Activated CD8-positive, alpha-beta memory T cell treated with anti-CD3 and anti-CD28 coated beads for 48 hours (primary cell): ENCODE results near the gene SAXO1.
"Not testable (repeated sequence)": the region's sequence is repeated elsewhere in the genome, so short reads cannot be mapped to it uniquely, and the experiment has no call there.

Experiments
- DNase-seq, 3 experiments: peaks; one replicate each; pipeline ENCODE4 v3.0.0-alpha.2; 2020; ENCODE audit warnings: low read depth in 2 of 3, low spot score in 2 of 3

SAXO1 gene

GRCh38 chr9:19000133-19000532 lies 32.9 kb downstream of the SAXO1 start:
- no peak for DNase-seq

DNA sequence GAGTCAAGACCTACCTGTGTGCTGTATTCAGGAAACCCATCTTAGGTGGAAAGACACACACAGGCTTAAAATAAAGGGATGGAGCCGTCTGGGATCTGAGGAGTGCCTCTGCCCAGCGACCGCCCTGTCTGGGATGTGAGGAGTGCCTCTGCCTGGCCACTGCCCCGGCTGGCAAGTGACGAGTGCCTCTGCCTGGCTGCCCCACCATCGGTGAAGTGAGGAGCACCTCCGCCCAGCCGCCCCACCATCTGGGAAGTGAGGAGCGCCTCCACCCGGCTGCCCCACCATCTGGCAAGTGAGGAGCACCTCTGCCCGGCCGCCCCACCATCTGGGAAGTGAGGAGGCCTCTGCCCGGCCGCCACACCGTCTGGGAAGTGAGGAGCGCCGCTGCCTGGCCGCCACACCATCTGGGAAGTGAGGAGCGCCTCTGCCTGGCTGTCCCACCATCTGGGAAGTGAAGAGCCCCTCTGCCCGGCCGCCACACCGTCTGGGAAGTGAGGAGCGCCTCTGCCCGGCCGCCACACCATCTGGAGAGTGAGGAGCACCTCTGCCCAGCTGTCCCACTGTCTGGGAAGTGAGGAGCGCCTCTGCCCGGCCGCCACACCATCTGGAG lies 33.7 kb downstream of the SAXO1 start:
- DNase-seq, result no peak

GRCh38 chr9:18997151-18997550 lies 35.9 kb downstream of the SAXO1 start:
- no peak for DNase-seq

DNA sequence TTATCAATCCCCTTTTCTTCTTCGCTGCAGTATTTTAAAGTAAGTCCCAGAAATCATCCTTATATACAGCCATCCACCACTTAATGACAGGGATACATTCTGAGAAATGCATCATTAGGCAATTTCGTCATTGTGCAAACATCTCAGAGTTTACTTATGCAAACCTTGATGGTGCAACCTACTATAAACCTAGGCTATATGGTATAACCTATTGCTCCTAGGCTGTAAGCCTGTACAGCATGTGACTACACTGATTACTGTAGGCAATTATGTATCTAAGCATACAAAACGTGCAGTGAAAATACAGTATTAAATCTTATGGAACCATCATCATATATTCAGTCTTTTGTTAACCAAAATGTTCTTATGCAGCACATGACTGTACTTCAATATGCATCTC lies 36.8 kb downstream of the SAXO1 start:
- no peak for DNase-seq

DNA sequence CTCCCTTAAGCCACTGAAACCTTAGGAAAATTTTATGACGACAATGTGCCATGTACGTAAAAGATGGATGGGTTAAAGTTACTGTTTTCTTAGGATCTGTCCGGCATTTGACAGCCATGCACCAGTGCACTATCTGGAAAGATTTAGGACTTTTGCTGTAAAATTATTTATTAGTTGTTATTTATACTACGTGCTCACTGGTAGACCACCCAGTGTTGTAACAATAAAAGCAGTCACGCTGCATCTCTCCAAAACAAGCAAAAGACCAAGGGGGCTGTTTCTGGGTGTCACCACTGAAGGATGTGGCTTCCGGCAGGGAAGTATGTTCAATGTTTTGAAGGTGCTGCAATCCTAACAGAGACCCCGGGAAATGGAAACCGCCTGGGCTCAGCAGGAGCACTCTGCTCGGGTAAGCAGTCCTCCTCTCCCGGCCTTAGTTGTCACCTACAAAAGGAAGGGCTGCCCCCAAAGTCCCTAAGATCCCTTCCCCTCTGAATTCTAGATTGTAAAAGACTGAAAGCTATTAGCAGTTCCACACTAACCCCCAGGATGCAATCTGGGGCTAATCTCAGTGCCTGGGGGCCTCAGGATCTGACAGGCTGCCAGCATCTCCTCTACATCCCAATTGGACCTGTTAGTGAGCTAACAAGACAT lies 38.6 kb downstream of the SAXO1 start:
- no peak for DNase-seq

- not testable (repeated sequence) for DNase-seq
These were observed 41.8 kb downstream of the SAXO1 start for GRCh38 chr9:18991197-18991596.

GRCh38 chr9:18990494-18990893 lies 42.5 kb downstream of the SAXO1 start:
- DNase-seq, result no peak

- no peak for DNase-seq
These were observed 43.1 kb downstream of the SAXO1 start for GRCh38 chr9:18989865-18990264.

DNA sequence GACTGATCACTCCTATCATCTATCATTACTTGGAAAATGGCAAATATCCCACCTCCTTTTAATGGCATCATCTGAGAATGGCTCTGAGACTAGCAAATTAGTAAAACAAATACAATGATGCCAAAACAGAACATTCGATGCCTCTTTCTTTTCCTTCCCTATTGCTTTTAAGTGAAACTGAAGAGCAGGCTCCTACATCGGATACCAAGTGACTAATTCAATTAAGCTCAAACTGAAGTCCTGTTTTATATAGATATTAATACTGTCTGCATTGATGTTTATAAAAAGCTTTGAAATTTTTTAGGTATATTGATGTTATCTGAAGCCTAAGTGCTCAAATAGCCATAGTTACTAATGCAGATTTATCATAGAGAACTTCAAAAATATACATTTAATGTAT lies 43.9 kb downstream of the SAXO1 start:
- DNase-seq, result no peak

GRCh38 chr9:18988003-18988402 lies 45.0 kb downstream of the SAXO1 start:
- no peak for DNase-seq

GRCh38 chr9:18985996-18986395 lies 47.0 kb downstream of the SAXO1 start:
- no peak for DNase-seq

GRCh38 chr9:18985464-18985951 lies 47.5 kb downstream of the SAXO1 start:
- DNase-seq, result no peak

GRCh38 chr9:18982262-18982620 lies 50.8 kb downstream of the SAXO1 start:
- no peak for DNase-seq

DNA sequence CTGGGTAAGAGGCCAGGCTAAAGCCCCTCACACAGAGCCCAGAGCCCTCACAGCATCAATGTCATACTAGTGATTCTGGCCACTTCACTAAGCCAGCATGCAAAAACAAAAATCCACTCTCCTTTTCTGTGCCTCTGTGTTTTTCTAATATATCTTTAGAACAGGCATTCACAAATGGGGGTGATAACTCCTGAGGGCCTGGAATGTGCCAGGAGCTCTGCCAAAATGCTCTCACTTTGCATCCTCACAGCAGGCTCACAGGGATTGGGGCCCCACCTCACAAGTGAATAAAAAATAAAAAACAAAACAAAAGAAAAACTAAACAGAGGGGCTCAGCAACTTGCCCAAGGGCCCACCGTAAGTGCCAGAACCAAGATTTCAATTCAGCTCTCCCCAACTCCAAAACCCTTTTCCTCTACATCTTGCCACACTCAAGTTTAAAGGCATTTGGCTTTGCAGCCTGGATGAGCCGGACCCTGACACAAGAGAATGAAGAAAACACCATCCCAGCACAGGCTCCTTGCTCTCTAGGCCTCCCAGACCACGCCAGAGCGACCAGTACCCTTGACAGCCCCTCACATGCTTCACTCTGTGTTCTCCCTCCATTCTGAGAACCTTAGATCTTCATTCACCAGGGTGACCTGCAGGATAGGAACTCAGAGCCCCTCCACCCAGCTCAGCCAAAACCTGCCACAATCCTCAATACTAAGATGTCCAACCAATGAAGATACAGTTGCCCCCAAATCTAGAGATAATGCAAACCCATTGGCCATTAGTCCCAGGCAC lies 51.3 kb downstream of the SAXO1 start:
- no peak for DNase-seq

DNA sequence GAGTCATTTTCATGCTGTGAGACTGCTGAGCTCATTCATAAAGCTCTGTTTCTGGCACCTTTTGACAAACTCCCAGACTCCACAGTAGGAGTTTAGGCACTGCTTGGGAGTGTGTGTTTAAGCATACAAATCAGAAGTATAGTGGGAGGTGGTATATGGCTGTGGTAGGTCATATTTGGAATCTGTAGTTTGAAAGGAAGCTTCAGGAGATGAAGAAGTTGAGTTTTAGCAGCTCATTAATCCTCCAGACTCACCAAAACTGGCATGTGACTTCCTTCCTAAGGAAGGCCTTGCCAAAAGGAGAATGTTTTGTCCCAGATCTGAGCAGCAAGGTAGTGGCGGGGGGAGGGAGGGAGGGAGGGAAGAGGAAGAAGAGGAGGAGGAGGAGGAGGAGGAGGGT lies 52.8 kb downstream of the SAXO1 start:
- DNase-seq, result no peak

DNA sequence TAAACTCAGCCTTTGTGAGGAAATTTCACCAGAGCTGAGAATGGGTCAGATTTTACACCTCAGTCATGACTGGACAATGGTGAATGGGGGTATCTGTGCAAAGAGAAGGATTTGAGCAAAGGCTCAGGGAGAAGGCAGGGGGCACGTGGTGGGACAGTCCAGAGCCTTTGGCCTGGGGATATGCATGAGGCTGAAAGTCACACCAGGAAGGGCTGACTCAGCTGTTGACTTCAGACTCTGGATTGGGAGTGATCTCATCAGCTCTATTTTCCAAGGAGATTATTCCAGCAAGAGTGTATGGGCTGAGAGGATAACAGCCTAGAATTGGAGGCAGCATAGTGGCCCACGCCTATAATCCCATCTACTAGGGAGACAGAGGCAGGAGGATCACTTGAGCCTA lies 53.6 kb downstream of the SAXO1 start:
- no peak for DNase-seq

DNA sequence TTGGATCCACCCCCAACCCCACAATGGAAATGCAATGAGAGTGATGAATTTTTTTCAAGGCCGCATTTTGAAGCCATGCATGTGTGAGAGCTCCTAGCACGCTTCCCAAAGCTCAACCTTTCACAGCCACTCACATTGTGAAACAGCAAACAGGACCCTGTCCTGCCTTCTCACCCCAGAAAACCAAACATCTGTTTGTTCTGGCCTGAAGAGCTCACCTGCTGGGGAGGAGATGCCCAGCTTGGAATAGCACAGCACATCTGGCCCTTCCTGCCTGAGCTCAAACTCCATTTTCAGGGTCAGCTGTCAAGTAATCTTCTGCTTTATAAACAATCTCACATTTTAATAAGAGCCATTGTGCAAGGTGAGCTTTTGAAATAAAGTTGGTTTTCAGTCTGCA lies 54.8 kb downstream of the SAXO1 start:
- no peak for DNase-seq

DNA sequence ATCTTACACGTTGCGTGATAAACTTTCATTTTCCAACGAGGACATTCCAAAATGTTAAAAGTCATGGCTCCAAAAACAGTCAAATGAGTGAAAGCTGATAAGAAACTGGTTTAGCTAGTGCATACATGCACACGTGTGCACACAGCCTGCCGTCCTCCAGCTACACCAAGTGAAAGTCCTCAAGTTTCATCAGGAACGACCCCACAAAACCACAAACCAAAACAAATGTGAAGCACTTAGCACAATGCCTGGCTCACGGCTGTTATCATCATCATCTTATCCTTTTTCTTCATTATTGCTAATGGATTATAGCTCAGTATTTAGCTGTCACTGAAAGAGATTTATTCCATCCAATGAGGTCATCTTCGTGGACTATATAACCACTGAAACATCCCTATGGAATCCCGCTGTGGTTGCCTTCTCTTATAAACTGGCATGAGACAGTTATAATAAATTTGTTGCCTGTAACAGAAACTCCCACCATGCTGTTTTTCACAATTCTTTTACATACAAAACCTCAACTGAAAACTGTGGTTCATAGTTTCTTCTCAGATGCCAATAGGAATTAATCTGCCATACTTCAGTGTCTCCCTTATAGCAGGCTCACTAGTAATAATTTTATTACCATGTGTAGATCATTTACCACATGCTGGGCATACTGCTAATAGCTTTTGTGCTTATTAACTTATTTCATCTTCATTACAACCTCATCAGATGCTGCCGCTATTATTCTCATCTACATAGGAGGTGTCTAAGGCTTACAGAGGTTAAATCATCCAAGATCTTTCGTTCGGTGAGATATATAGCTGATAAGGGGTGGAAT lies 56.1 kb downstream of the SAXO1 start:
- no peak for DNase-seq

DNA sequence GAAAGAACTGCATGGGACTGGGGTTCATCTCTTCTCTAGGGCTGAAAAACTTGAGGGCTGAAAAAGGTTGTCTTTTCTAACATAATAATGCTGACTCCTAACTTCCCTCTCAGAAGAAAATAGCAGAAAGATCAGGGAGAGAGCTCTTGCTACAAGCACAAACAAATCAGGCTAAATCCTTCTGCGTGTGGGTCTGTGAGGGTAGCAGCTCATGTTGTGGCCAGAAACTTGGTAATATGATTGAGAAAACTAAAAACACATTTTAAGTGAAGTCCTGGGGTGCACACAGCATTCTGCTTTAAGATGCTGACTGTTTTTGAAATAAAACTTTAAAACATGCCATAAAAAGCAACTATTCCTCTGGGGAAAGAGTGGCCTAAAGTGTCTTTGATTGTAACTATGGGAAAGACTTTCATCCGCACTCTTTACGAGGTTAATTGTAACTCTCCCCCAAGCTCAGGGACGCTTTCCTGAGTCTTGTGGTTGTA lies 56.7 kb downstream of the SAXO1 start:
- no peak for DNase-seq

GRCh38 chr9:18973348-18973747 lies 59.7 kb downstream of the SAXO1 start:
- DNase-seq, result no peak

DNA sequence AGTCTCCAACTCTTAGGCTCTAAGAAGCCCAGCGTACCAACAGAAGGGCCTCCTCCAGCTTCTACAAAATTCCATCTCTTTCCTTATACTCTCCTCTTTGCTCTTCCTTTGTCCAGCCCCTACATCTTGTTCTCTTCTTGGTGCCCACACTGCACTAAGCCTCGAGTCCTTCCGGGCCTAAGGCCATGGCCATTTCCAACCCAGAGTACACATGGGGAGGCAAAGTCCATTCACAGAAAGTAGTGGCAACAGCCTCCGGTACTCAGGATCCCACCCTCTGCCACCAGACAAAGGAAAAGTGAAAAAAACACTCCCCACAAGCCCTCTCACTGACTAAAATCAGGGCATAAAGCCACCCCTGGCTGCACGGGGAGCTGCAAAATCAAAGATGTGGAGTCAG lies 60.3 kb downstream of the SAXO1 start:
- DNase-seq, result no peak
